Activated gamma-delta T cell treated with anti-CD3 and anti-CD28 coated beads, Interleukin-2, amount 50 U/mL, for 16 hours (primary cell): ENCODE measurements around the gene GLDN.

ENCODE experiments used
- DNase-seq: peaks from one replicate; pipeline ENCODE4 v3.0.0-alpha.2; 2020; ENCODE audit warnings: low read depth

GLDN gene

GRCh38 chr15:51356983-51357382 lies 15.5 kb downstream of the GLDN start:
- DNase-seq, result no peak

GRCh38 chr15:51359981-51360380 lies 18.5 kb downstream of the GLDN start:
- DNase-seq, result no peak

GRCh38 chr15:51363383-51363782 lies 21.9 kb downstream of the GLDN start:
- DNase-seq, result no peak

GRCh38 chr15:51365417-51365816 lies 24.0 kb downstream of the GLDN start:
- no peak for DNase-seq

- DNase-seq, result no peak
These were observed 24.6 kb downstream of the GLDN start for GRCh38 chr15:51366071-51366470.

- no peak for DNase-seq
These were observed 25.5 kb downstream of the GLDN start for GRCh38 chr15:51366920-51367319.

GRCh38 chr15:51367322-51367976 lies 26.0 kb downstream of the GLDN start:
- no peak for DNase-seq

GRCh38 chr15:51368307-51368706 lies 26.9 kb downstream of the GLDN start:
- DNase-seq, result no peak

- no peak for DNase-seq
These were observed 27.4 kb downstream of the GLDN start for GRCh38 chr15:51368751-51369450.

GRCh38 chr15:51369451-51369761 lies 28.0 kb downstream of the GLDN start:
- DNase-seq, result no peak

GRCh38 chr15:51371266-51371665 lies 29.8 kb downstream of the GLDN start:
- DNase-seq, result no peak

- DNase-seq, result no peak
These were observed 32.7 kb downstream of the GLDN start for GRCh38 chr15:51374131-51374530.

GRCh38 chr15:51375966-51376640 lies 34.6 kb downstream of the GLDN start:
- DNase-seq, result no peak

GRCh38 chr15:51377038-51377786 lies 35.8 kb downstream of the GLDN start:
- DNase-seq, result no peak

- DNase-seq, result no peak
These were observed 37.0 kb downstream of the GLDN start for GRCh38 chr15:51378406-51378805.

- DNase-seq, result no peak
These were observed 37.9 kb downstream of the GLDN start for GRCh38 chr15:51379390-51379789.

GRCh38 chr15:51380999-51381806 lies 39.7 kb downstream of the GLDN start:
- no peak for DNase-seq

- DNase-seq, result no peak
These were observed 41.3 kb downstream of the GLDN start for GRCh38 chr15:51382787-51383186.

- no peak for DNase-seq
These were observed 44.6 kb downstream of the GLDN start for GRCh38 chr15:51386029-51386428.

GRCh38 chr15:51386486-51386885 lies 45.0 kb downstream of the GLDN start:
- DNase-seq, result no peak

GRCh38 chr15:51386960-51387698 lies 45.7 kb downstream of the GLDN start:
- DNase-seq, result no peak
